HEK293T (cell line): ENCODE measurements around the gene ANKFY1.

Source experiments
- CTCF ChIA-PET: fragments of 350-600 bp; formaldehyde crosslinking; extraction: SDS; loops from one replicate; lab custom pipeline; 2021; ENCODE audit warnings: antibody characterized with exemption, inconsistent platforms; lab: Yijun Ruan, JAX
- POLR2A ChIA-PET: fragments of 350-600 bp; formaldehyde crosslinking; extraction: SDS; loops from one replicate; lab custom pipeline; 2020; ENCODE audit warnings: antibody characterized with exemption, inconsistent platforms; lab: Yijun Ruan, JAX
- DNase-seq: peaks from one replicate; pipeline ENCODE4 v3.0.0; 2012; ENCODE audit warnings: mixed read lengths; ENCODE audit errors: extremely low spot score
- ARNT ChIP-seq: fragments of 450-650 bp; IDR thresholded peaks from 2 replicates; pipeline ENCODE4 v1.6.1; 2017; ENCODE audit warnings: mild to moderate bottlenecking
- BHLHE40 ChIP-seq: fragments of 450-650 bp; IDR thresholded peaks from 2 replicates; pipeline ENCODE4 v1.6.1; 2016; ENCODE audit warnings: mild to moderate bottlenecking, moderate library complexity, borderline replicate concordance
- CTBP1 ChIP-seq: fragments of 450-650 bp; IDR thresholded peaks from 2 replicates; pipeline ENCODE4 v1.6.1; 2016; ENCODE audit warnings: borderline replicate concordance
- ELF4 ChIP-seq: fragments of 450-650 bp; IDR thresholded peaks from 2 replicates; pipeline ENCODE4 v1.6.1; 2017; ENCODE audit warnings: antibody characterized with exemption
- FOXA1 ChIP-seq: fragments of 450-650 bp; IDR thresholded peaks from 2 replicates; pipeline ENCODE4 v1.6.1; 2016; ENCODE audit warnings: mild to moderate bottlenecking
- FOXK2 ChIP-seq: fragments of 450-650 bp; IDR thresholded peaks from 2 replicates; pipeline ENCODE4 v1.6.1; 2016; ENCODE audit warnings: mild to moderate bottlenecking
- FOXM1 ChIP-seq: fragments of 450-650 bp; IDR thresholded peaks from 2 replicates; pipeline ENCODE4 v1.6.1; 2017; ENCODE audit warnings: mild to moderate bottlenecking, borderline replicate concordance
- HDGF ChIP-seq: fragments of 450-650 bp; IDR thresholded peaks from 2 replicates; pipeline ENCODE4 v1.6.1; 2017; ENCODE audit warnings: antibody characterized with exemption, borderline replicate concordance
- L3MBTL2 ChIP-seq: fragments of 450-650 bp; conservative IDR thresholded peaks from 2 replicates; pipeline ENCODE4 v1.6.1; 2016; ENCODE audit warnings: mild to moderate bottlenecking
- LEF1 ChIP-seq: fragments of 450-650 bp; IDR thresholded peaks from 2 replicates; pipeline ENCODE4 v1.6.1; 2017; ENCODE audit warnings: mild to moderate bottlenecking, borderline replicate concordance
- NFRKB ChIP-seq: fragments of 450-650 bp; IDR thresholded peaks from 2 replicates; pipeline ENCODE4 v1.6.1; 2016; ENCODE audit warnings: mild to moderate bottlenecking, moderate library complexity
- PKNOX1 ChIP-seq: fragments of 450-650 bp; IDR thresholded peaks from 2 replicates; pipeline ENCODE4 v1.6.1; 2016
- SP1 ChIP-seq: fragments of 450-650 bp; IDR thresholded peaks from 2 replicates; pipeline ENCODE4 v1.6.1; 2017
- SUZ12 ChIP-seq: fragments of 450-650 bp; IDR thresholded peaks from 2 replicates; pipeline ENCODE4 v1.6.1; 2016; ENCODE audit warnings: mild to moderate bottlenecking
- TARDBP ChIP-seq: fragments of 450-650 bp; IDR thresholded peaks from 2 replicates; pipeline ENCODE4 v1.6.1; 2016
- ZNF384 ChIP-seq: fragments of 450-650 bp; IDR thresholded peaks from 2 replicates; pipeline ENCODE4 v1.6.1; 2016

The ANKFY1 gene

GRCh38 chr17:4136373-4136772 is 127.4 kb downstream of the ANKFY1 start:
- CTCF ChIA-PET: no interaction called here
- POLR2A ChIA-PET: no interaction called here
- no peak for DNase-seq
- no peak for TF ChIP-seq BHLHE40
- TF ChIP-seq HDGF: no peak
- no peak for TF ChIP-seq FOXA1
- no peak for TF ChIP-seq SUZ12
- TF ChIP-seq L3MBTL2: no peak
- TF ChIP-seq TARDBP: no peak
- TF ChIP-seq ARNT: no peak
- no peak for TF ChIP-seq LEF1
- TF ChIP-seq FOXM1: no peak

GRCh38 chr17:4135489-4135888 is 128.3 kb downstream of the ANKFY1 start:
- no peak for DNase-seq
- CTCF ChIA-PET: no interaction called here
- TF ChIP-seq FOXA1: no peak
- no peak for TF ChIP-seq FOXM1
- no peak for TF ChIP-seq HDGF
- TF ChIP-seq NFRKB: no peak
- TF ChIP-seq FOXK2: no peak
- TF ChIP-seq CTBP1: no peak
- no peak for TF ChIP-seq ZNF384
- TF ChIP-seq SP1: no peak
- no peak for TF ChIP-seq BHLHE40
- TF ChIP-seq SUZ12: no peak
- TF ChIP-seq ARNT: no peak
- TF ChIP-seq TARDBP: no peak
- TF ChIP-seq ELF4: no peak
- TF ChIP-seq LEF1: no peak
- no peak for TF ChIP-seq PKNOX1
- no peak for TF ChIP-seq L3MBTL2
- POLR2A ChIA-PET: interaction anchor here (1.3 kb wide), 1 partner anchor 8 kb away, joined by 12 read pairs; the partner anchor contains the start of genes CYB5D2 and ZZEF1

DNA sequence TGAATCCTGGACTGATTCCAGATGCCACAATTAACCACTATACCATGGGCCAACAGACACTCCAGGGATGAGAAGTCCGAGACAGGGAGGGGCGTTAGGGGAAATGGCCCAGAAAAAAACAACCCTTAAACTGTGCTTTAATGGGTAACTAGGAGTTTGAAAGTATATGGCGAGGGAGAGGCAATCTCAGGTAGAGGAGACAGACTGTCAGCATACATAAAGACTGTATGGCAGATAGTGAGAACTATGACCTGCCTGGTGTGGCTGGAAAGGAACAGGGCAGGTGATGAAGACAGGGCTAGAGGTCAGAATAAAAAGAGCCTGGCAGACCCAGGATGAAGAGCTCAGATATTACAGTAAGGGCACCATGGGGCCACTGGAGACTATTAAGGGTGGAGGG is 129.1 kb downstream of the ANKFY1 start:
- no peak for DNase-seq
- CTCF ChIA-PET: interaction anchor here (0.8 kb wide), 1 partner anchor 22 kb away, joined by 3 read pairs; no protein-coding TSS in a partner anchor
- no peak for TF ChIP-seq SUZ12
- TF ChIP-seq HDGF: no peak
- no peak for TF ChIP-seq FOXK2
- TF ChIP-seq LEF1: no peak
- no peak for TF ChIP-seq L3MBTL2
- TF ChIP-seq ELF4: no peak
- TF ChIP-seq CTBP1: no peak
- TF ChIP-seq NFRKB: no peak
- TF ChIP-seq ARNT: no peak
- TF ChIP-seq SP1: no peak
- TF ChIP-seq FOXA1: no peak
- TF ChIP-seq TARDBP: no peak
- POLR2A ChIA-PET: interaction anchor here (1.3 kb wide), 1 partner anchor 9 kb away, joined by 12 read pairs; the partner anchor contains the start of genes CYB5D2 and ZZEF1

- POLR2A ChIA-PET: no interaction called here
- no peak for DNase-seq
- CTCF ChIA-PET: no interaction called here
- no peak for TF ChIP-seq FOXA1
- no peak for TF ChIP-seq PKNOX1
- TF ChIP-seq HDGF: no peak
- no peak for TF ChIP-seq SUZ12
- no peak for TF ChIP-seq FOXK2
- TF ChIP-seq L3MBTL2: no peak
- no peak for TF ChIP-seq ELF4
- no peak for TF ChIP-seq TARDBP
- TF ChIP-seq CTBP1: no peak
- TF ChIP-seq SP1: no peak
- TF ChIP-seq FOXM1: no peak
- no peak for TF ChIP-seq BHLHE40
- TF ChIP-seq ARNT: no peak
- TF ChIP-seq ZNF384: no peak
- TF ChIP-seq NFRKB: no peak
- no peak for TF ChIP-seq LEF1
These were observed 133.1 kb downstream of the ANKFY1 start for GRCh38 chr17:4130715-4131114.

- POLR2A ChIA-PET: interaction anchor here (1.1 kb wide), 1 partner anchor 15 kb away, joined by 3 read pairs; the partner anchor contains the start of genes CYB5D2 and ZZEF1
- TF ChIP-seq SP1 (no peak), L3MBTL2 (no peak), ARNT (no peak), BHLHE40 (no peak), FOXM1 (no peak), FOXK2 (no peak), FOXA1 (no peak), ELF4 (no peak), NFRKB (no peak), PKNOX1 (no peak), TARDBP (no peak), ZNF384 (no peak), CTBP1 (no peak), HDGF (no peak), SUZ12 (no peak), LEF1 (no peak)
- CTCF ChIA-PET: interaction anchor here (0.6 kb wide), 1 partner anchor 36 kb away, joined by 3 read pairs; no protein-coding TSS in a partner anchor
- no peak for DNase-seq
These were observed 136.2 kb downstream of the ANKFY1 start for GRCh38 chr17:4127555-4127954.

DNA sequence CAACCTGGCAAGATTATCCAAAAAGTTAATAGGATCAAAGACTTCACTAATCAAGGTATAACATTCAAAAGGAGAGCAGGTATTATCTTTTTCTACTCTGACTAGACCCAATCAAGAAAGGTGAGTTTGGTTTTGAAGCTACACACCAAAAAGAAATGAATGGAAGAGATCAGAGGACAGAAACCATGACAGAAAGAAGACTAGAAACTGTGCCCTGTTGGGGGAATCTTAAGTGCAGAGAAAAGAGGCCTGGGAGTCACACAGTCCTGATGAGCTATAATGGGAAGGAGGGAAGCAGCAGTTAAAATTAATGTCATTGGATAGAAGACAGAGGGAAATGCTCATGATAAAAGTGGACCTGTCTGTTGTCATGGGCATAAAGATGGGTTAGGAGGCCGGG is 138.2 kb downstream of the ANKFY1 start:
- CTCF ChIA-PET: no interaction called here
- TF ChIP-seq SUZ12 (no peak), NFRKB (no peak), HDGF (no peak), ARNT (no peak), FOXK2 (no peak), TARDBP (no peak), LEF1 (no peak), ZNF384 (no peak), BHLHE40 (no peak), FOXM1 (no peak), PKNOX1 (no peak), FOXA1 (no peak), CTBP1 (no peak), SP1 (no peak), ELF4 (no peak), L3MBTL2 (no peak)
- POLR2A ChIA-PET: no interaction called here

More for the DNA sequence above, 138.2 kb downstream of the ANKFY1 start:
- no peak for DNase-seq
